IMR-90 (cell line): Measurements from ENCODE around the gene C2orf80. TPM values are rescaled to one million over a fixed set of nuclear protein-coding genes. Genes with fewer than 3 reads are reported as not detected.

Source experiments
- ATAC-seq: fragments of 200-7000 bp; cut with Tn5 transposase; 2 replicates; pipeline ENCODE4 v1.9.1; 2020; ENCODE audit warnings: low read depth, mild to moderate bottlenecking, moderate library complexity
- Bru-seq: library from RNA; stranded (reverse); fragments of 400-500 nt; gene quantifications from one replicate; lab custom pipeline; 2021; lab: Mats Ljungman, UMichigan
- BruChase-seq, 2 experiments: library from RNA; stranded (reverse); fragments of 400-500 nt; gene quantifications; one replicate each; lab custom pipeline; 2021; lab: Mats Ljungman, UMichigan
- BruUV-seq: library from RNA; stranded (reverse); fragments of 400-500 nt; replicated peaks from 2 replicates; lab custom pipeline; 2021; lab: Mats Ljungman, UMichigan
- CTCF ChIA-PET: fragments of 300-600 bp; formaldehyde crosslinking; extraction: SDS; loops from one replicate; lab custom pipeline; 2021; ENCODE audit warnings: antibody characterized with exemption; lab: Yijun Ruan, JAX
- POLR2A ChIA-PET: fragments of 300-600 bp; sonication (Branson Sonifier 250); formaldehyde crosslinking; loops from one replicate; lab custom pipeline; 2022; ENCODE audit warnings: antibody characterized with exemption; ENCODE audit not compliant: unreplicated experiment; lab: Charles Lee
- DNase-seq: peaks from one replicate; pipeline ENCODE4 v3.0.0; 2013
- H2AFZ ChIP-seq: replicated peaks from 2 replicates; pipeline ENCODE3; 2013; ENCODE audit warnings: low read length, mild to moderate bottlenecking; ENCODE audit not compliant: poor library complexity
- H2AK5ac ChIP-seq: 2 replicates; pipeline ENCODE4 v1.6.1; 2013; ENCODE audit warnings: low read depth, low read length, inconsistent platforms
- H2AK9ac ChIP-seq: replicated peaks from 2 replicates; pipeline ENCODE3; 2013; ENCODE audit warnings: mild to moderate bottlenecking, low read depth, low read length, moderate library complexity; ENCODE audit not compliant: poor library complexity
- H2BK120ac ChIP-seq: 2 replicates; pipeline ENCODE4 v1.6.1; 2013; ENCODE audit warnings: low read depth, low read length, inconsistent platforms
- H2BK15ac ChIP-seq: 3 replicates; pipeline ENCODE4 v1.6.1; 2013; ENCODE audit warnings: low read depth, low read length, inconsistent platforms
- H2BK20ac ChIP-seq: 2 replicates; pipeline ENCODE4 v1.6.1; 2013; ENCODE audit warnings: low read depth, mild to moderate bottlenecking, inconsistent platforms, low read length, moderate library complexity
- H2BK5ac ChIP-seq: 2 replicates; pipeline ENCODE4 v1.6.1; 2013; ENCODE audit warnings: mild to moderate bottlenecking, low read depth, low read length, inconsistent platforms; ENCODE audit not compliant: poor library complexity, severe bottlenecking
- H3K14ac ChIP-seq: replicated peaks from 2 replicates; pipeline ENCODE4 v1.6.1; 2013; ENCODE audit warnings: low read depth, low read length, inconsistent platforms
- H3K18ac ChIP-seq: 2 replicates; pipeline ENCODE4 v1.6.1; 2013; ENCODE audit warnings: low read depth, low read length, control low read depth
- H3K23ac ChIP-seq: 2 replicates; pipeline ENCODE4 v1.6.1; 2013; ENCODE audit warnings: low read depth, low read length, inconsistent platforms
- H3K27ac ChIP-seq: 2 replicates; pipeline ENCODE4 v1.5.1; 2013; ENCODE audit warnings: mild to moderate bottlenecking, control low read depth, low read length; ENCODE audit not compliant: insufficient read depth
- H3K27me3 ChIP-seq: 2 replicates; pipeline ENCODE4 v1.6.1; 2013; ENCODE audit warnings: low read length; ENCODE audit not compliant: control insufficient read depth, insufficient read depth
- H3K36me3 ChIP-seq: 2 replicates; pipeline ENCODE4 v1.6.1; 2013; ENCODE audit warnings: low read length, mixed read lengths; ENCODE audit not compliant: control insufficient read depth, insufficient read depth
- H3K4ac ChIP-seq: 2 replicates; pipeline ENCODE4 v1.6.1; 2013; ENCODE audit warnings: low read depth, low read length, inconsistent platforms
- H3K4me1 ChIP-seq: 2 replicates; pipeline ENCODE4 v1.6.1; 2013; ENCODE audit warnings: low read length, mixed read lengths; ENCODE audit not compliant: control insufficient read depth, insufficient read depth
- H3K4me2 ChIP-seq: 2 replicates; pipeline ENCODE4 v1.6.1; 2013; ENCODE audit warnings: low read depth, mild to moderate bottlenecking, control low read depth, low read length, moderate library complexity
- H3K4me3 ChIP-seq: 2 replicates; pipeline ENCODE4 v1.5.1; 2013; ENCODE audit warnings: low read depth, mild to moderate bottlenecking, control low read depth, low read length, moderate library complexity; ENCODE audit not compliant: insufficient read depth
- H3K56ac ChIP-seq: 2 replicates; pipeline ENCODE4 v1.6.1; 2013; ENCODE audit warnings: low read length, inconsistent platforms; ENCODE audit not compliant: insufficient read depth; ENCODE audit errors: extremely low read depth
- H3K79me1 ChIP-seq, 2 experiments: 2 replicates each; pipeline ENCODE4 v1.6.1; 2013; ENCODE audit warnings: low read length in 2 of 2, inconsistent platforms in 1 of 2, low read depth in 1 of 2
- H3K9ac ChIP-seq: 2 replicates; pipeline ENCODE4 v1.6.1; 2013; ENCODE audit warnings: low read depth, low read length, control low read depth
- H3K9me1 ChIP-seq: 2 replicates; pipeline ENCODE4 v1.6.1; 2013; ENCODE audit warnings: low read length, inconsistent platforms; ENCODE audit not compliant: insufficient read depth
- H3K9me3 ChIP-seq: 2 replicates; pipeline ENCODE4 v1.6.1; 2013; ENCODE audit warnings: low read length; ENCODE audit not compliant: control insufficient read depth, insufficient read depth
- H4K20me1 ChIP-seq: 2 replicates; pipeline ENCODE4 v1.6.1; 2013; ENCODE audit warnings: low read length, inconsistent platforms; ENCODE audit not compliant: insufficient read depth
- H4K5ac ChIP-seq: 2 replicates; pipeline ENCODE4 v1.6.1; 2013; ENCODE audit warnings: mild to moderate bottlenecking, low read depth, low read length, control low read depth
- H4K8ac ChIP-seq, 2 experiments: 2 replicates each; pipeline ENCODE4 v1.6.1; 2013; ENCODE audit warnings: low read depth in 2 of 2, low read length in 2 of 2, control low read depth in 1 of 2, inconsistent platforms in 1 of 2
- H4K91ac ChIP-seq: 2 replicates; pipeline ENCODE4 v1.6.1; 2013; ENCODE audit warnings: low read depth, low read length, inconsistent platforms; ENCODE audit not compliant: insufficient read depth
- BHLHE40 ChIP-seq: fragments of 150-350 bp; IDR thresholded peaks from 2 replicates; pipeline ENCODE4 v1.6.1; 2016; ENCODE audit warnings: mild to moderate bottlenecking, low read depth, low read length
- CEBPB ChIP-seq: IDR thresholded peaks from 2 replicates; pipeline ENCODE4 v1.6.1; 2012; ENCODE audit warnings: low read depth, low read length, improper control_type of control experiment
- CHD1 ChIP-seq: IDR thresholded peaks from 2 replicates; pipeline ENCODE4 v1.6.1; 2012; ENCODE audit warnings: low read depth, low read length, improper control_type of control experiment
- FOS ChIP-seq: fragments of 150-350 bp; IDR thresholded peaks from 2 replicates; pipeline ENCODE4 v1.6.1; 2016; ENCODE audit warnings: low read depth, low read length
- MAFK ChIP-seq: IDR thresholded peaks from 2 replicates; pipeline ENCODE4 v1.6.1; 2012; ENCODE audit warnings: low read depth, low read length, improper control_type of control experiment
- MAZ ChIP-seq: IDR thresholded peaks from 2 replicates; pipeline ENCODE4 v1.6.1; 2012; ENCODE audit warnings: low read depth, mild to moderate bottlenecking, low read length, improper control_type of control experiment, moderate library complexity, borderline replicate concordance
- MXI1 ChIP-seq: IDR thresholded peaks from 2 replicates; pipeline ENCODE4 v1.6.1; 2012; ENCODE audit warnings: low read depth, mild to moderate bottlenecking, low read length, moderate library complexity, borderline replicate concordance
- NFE2L2 ChIP-seq: fragments of 150-350 bp; IDR thresholded peaks from 2 replicates; pipeline ENCODE4 v1.6.1; 2016; ENCODE audit warnings: low read depth, mild to moderate bottlenecking, low read length
- POLR2A ChIP-seq: IDR thresholded peaks from 2 replicates; pipeline ENCODE4 v1.6.1; 2012; ENCODE audit warnings: mild to moderate bottlenecking, low read depth, low read length
- RAD21 ChIP-seq: IDR thresholded peaks from 2 replicates; pipeline ENCODE4 v1.6.1; 2012; ENCODE audit warnings: low read length, improper control_type of control experiment
- RCOR1 ChIP-seq: IDR thresholded peaks from 2 replicates; pipeline ENCODE4 v1.6.1; 2012; ENCODE audit warnings: mild to moderate bottlenecking, low read length, improper control_type of control experiment; ENCODE audit not compliant: insufficient replicate concordance
- RFX5 ChIP-seq: IDR thresholded peaks from 2 replicates; pipeline ENCODE4 v1.8.0; 2012; ENCODE audit warnings: low read depth, mild to moderate bottlenecking, low read length, moderate library complexity
- SMC3 ChIP-seq: fragments of 150-350 bp; IDR thresholded peaks from 2 replicates; pipeline ENCODE4 v1.6.1; 2016; ENCODE audit warnings: low read depth, mild to moderate bottlenecking, antibody characterized with exemption, low read length, moderate library complexity
- WGBS, 2 experiments: methylation state at CpG; one replicate each; pipeline versions ENCODE4 v1.1.5 to v1.1.7; 2013; ENCODE audit warnings: missing lambda C conversion rate in 2 of 2; ENCODE audit not compliant: insufficient read length in 1 of 2; ENCODE audit errors: extremely low coverage in 2 of 2; 5-methylcytosine and 5-hydroxymethylcytosine counted together
- dilution Hi-C: fragments of 300-500 bp; cut with HindIII; formaldehyde crosslinking; loops from one replicate; pipeline ENCODE4 v1.14.3; 2018; ENCODE audit warnings: low sequenced_read_pairs; ENCODE audit not compliant: unreplicated experiment
- in situ Hi-C: fragments of 300-500 bp; cut with MboI; formaldehyde crosslinking; loops from 3 replicates; pipeline ENCODE4 v1.14.3; 2019; ENCODE audit warnings: low sequenced_read_pairs, inconsistent platforms, mixed read lengths
- intact Hi-C: fragments of 100-400 bp; cut with micrococcal nuclease; formaldehyde crosslinking; loops from 2 replicates; pipeline ENCODE4 v1.10.0; 2022
- long read RNA-seq: library from polyadenylated mRNA; unstranded; transcript quantifications from one replicate; pipeline ENCODE4 v2.0.0, GENCODE V29; 2021; ENCODE audit not compliant: unreplicated experiment
- polyA plus RNA-seq, 3 experiments: library from polyadenylated mRNA; depleted of rRNA; stranded (reverse); fragments of >200 nt; gene quantifications; 2 replicates each; pipeline ENCODE4 v1.2.3, GENCODE V29; 2012; ENCODE audit warnings: low replicate concordance in 1 of 3
- total RNA-seq: library from RNA; depleted of rRNA; stranded (reverse); fragments of >200 nt; gene quantifications from 2 replicates; pipeline ENCODE4 v1.2.3, GENCODE V29; 2012; rRNA removed
- TF ChIP-seq, protein P1 (sequence below): conservative IDR thresholded peaks from 2 replicates; pipeline ENCODE4 v1.5.1; 2012; ENCODE audit warnings: mild to moderate bottlenecking, low read depth, low read length, improper control_type of control experiment
- TF ChIP-seq, protein P2 (sequence below): fragments of 150-350 bp; IDR thresholded peaks from 2 replicates; pipeline ENCODE4 v1.6.1; 2016; ENCODE audit warnings: low read depth, mild to moderate bottlenecking, low read length, moderate library complexity, borderline replicate concordance

Gene C2orf80
- total RNA-seq (not detected in 2 replicates), polyA plus RNA-seq (2012; rRNA removed) (not detected in 2 replicates), Bru-seq, nascent RNA (not detected), BruChase-seq, experiment 1, labeled RNA remaining after a 6-hour chase (not detected), BruChase-seq, experiment 2, labeled RNA remaining after a 2-hour chase (percentile 4 among the genes with signal in this experiment)
- polyA plus RNA-seq (2012; cell fraction: cytosol; rRNA removed), result not detected in 2 replicates
- polyA plus RNA-seq (2012; cell fraction: nucleus; rRNA removed; ENCODE audit: low replicate concordance), result not detected in 2 replicates
- long read RNA-seq, result 0 reads

GRCh38 chr2:208189810-208190503 is at the start of gene C2orf80:
Gene C2orf80 (minus strand): TSS chr2:208190030. CDS start chr2:208186986, 3,044 bp downstream.
- Histone ChIP-seq H3K36me3 (no peaks in the 10 kb centered on the region), H2BK120ac (no peak within 1 kb of the TSS), H3K9me1 (no peaks in the 10 kb centered on the region), H4K8ac (no peak within 1 kb of the TSS), H3K18ac (no peak within 1 kb of the TSS), H3K79me1 (no peaks in the 10 kb centered on the region), H2BK20ac (no peak within 1 kb of the TSS), H3K9me3 (no peaks in the 10 kb centered on the region), H4K91ac (no peak within 1 kb of the TSS), H3K14ac (no peak within 1 kb of the TSS), H3K23ac (no peak within 1 kb of the TSS), H4K20me1 (no peaks in the 10 kb centered on the region), H3K56ac (no peak within 1 kb of the TSS), H2AK9ac (no peak within 1 kb of the TSS), H3K4me1 (no peaks in the 10 kb centered on the region), H2AFZ (no peak within 1 kb of the TSS), H4K5ac (no peak within 1 kb of the TSS), H3K27me3 (peaks cover 2% of the 10 kb centered on the region), H2AK5ac (no peak within 1 kb of the TSS), H3K9ac (no peak within 1 kb of the TSS), H3K4ac (no peak within 1 kb of the TSS), H3K4me3 (no peak within 1 kb of the TSS), H3K4me2 (no peak within 1 kb of the TSS), H2BK15ac (no peak within 1 kb of the TSS), H2BK5ac (no peak within 1 kb of the TSS), H3K27ac (no peak within 1 kb of the TSS)
- no peak for DNase-seq
- ChIA-PET CTCF (interaction anchor here (1.0 kb wide), 1 partner anchor 15 kb away, joined by 3 read pairs; no protein-coding TSS in a partner anchor), POLR2A (no interaction called here)
- in situ Hi-C loops (no loop called here), intact Hi-C loops (no loop called here), dilution Hi-C loops (no loop called here)
- ATAC-seq, result no peak
- BruUV-seq, result no TSS peak
- WGBS, 2 experiments, result 18% methylated on average over 2 of the region's 10 CpGs; no CpG with 5 or more reads in 1 of the 2 experiments
- no peak for TF ChIP-seq RFX5
- no peak for TF ChIP-seq MXI1
- TF ChIP-seq MAFK, result no peak
- TF ChIP-seq SMC3, result no peak
- no peak for TF ChIP-seq RAD21
- TF ChIP-seq MAZ, result no peak
- no peak for TF ChIP-seq POLR2A
- no peak for TF ChIP-seq NFE2L2
- TF ChIP-seq, protein P1, sequence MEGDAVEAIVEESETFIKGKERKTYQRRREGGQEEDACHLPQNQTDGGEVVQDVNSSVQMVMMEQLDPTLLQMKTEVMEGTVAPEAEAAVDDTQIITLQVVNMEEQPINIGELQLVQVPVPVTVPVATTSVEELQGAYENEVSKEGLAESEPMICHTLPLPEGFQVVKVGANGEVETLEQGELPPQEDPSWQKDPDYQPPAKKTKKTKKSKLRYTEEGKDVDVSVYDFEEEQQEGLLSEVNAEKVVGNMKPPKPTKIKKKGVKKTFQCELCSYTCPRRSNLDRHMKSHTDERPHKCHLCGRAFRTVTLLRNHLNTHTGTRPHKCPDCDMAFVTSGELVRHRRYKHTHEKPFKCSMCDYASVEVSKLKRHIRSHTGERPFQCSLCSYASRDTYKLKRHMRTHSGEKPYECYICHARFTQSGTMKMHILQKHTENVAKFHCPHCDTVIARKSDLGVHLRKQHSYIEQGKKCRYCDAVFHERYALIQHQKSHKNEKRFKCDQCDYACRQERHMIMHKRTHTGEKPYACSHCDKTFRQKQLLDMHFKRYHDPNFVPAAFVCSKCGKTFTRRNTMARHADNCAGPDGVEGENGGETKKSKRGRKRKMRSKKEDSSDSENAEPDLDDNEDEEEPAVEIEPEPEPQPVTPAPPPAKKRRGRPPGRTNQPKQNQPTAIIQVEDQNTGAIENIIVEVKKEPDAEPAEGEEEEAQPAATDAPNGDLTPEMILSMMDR, result no peak
- TF ChIP-seq BHLHE40, result no peak
- no peak for TF ChIP-seq RCOR1
- no peak for TF ChIP-seq CHD1
- TF ChIP-seq, protein P2, sequence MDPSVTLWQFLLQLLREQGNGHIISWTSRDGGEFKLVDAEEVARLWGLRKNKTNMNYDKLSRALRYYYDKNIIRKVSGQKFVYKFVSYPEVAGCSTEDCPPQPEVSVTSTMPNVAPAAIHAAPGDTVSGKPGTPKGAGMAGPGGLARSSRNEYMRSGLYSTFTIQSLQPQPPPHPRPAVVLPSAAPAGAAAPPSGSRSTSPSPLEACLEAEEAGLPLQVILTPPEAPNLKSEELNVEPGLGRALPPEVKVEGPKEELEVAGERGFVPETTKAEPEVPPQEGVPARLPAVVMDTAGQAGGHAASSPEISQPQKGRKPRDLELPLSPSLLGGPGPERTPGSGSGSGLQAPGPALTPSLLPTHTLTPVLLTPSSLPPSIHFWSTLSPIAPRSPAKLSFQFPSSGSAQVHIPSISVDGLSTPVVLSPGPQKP, result no peak
- no peak for TF ChIP-seq CEBPB
- no peak for TF ChIP-seq FOS
